ENCODE data around the gene RAB11FIP5.

RAB11FIP5 gene, protein sequence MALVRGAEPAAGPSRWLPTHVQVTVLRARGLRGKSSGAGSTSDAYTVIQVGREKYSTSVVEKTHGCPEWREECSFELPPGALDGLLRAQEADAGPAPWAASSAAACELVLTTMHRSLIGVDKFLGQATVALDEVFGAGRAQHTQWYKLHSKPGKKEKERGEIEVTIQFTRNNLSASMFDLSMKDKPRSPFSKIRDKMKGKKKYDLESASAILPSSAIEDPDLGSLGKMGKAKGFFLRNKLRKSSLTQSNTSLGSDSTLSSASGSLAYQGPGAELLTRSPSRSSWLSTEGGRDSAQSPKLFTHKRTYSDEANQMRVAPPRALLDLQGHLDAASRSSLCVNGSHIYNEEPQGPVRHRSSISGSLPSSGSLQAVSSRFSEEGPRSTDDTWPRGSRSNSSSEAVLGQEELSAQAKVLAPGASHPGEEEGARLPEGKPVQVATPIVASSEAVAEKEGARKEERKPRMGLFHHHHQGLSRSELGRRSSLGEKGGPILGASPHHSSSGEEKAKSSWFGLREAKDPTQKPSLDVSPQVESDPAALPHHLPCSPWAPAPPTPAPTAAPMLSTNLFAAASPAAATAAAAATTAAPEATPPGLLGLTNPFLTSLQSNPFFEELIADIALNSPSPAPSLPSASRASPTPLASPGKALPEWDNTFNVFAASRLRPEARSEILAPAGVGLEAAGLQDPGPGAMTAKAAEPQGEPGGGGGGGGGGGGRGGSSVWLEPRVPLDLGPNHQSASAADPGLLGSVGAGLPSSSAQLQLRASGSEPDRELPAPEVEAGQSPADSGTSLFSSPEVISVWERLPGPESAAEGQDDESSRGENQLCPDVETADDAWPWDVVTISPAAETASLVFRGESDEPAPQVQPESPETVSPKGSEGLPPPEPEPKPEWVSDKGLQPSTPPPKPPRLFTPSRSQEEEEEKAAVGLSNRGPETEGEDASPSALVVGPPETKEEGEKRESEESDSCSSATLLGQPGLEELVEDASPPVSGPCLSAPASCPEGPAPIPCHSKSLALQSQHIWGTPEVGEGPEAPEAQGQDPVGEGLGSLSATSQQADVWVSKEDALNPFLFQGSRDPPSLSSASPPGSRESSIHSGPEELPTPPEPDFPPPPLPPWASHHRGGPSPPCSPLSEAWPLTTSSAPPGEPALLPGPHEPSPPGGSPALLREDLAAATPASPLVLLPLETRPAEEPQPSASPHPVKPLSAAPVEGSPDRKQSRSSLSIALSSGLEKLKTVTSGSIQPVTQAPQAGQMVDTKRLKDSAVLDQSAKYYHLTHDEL (N-terminal part only)

DNA sequence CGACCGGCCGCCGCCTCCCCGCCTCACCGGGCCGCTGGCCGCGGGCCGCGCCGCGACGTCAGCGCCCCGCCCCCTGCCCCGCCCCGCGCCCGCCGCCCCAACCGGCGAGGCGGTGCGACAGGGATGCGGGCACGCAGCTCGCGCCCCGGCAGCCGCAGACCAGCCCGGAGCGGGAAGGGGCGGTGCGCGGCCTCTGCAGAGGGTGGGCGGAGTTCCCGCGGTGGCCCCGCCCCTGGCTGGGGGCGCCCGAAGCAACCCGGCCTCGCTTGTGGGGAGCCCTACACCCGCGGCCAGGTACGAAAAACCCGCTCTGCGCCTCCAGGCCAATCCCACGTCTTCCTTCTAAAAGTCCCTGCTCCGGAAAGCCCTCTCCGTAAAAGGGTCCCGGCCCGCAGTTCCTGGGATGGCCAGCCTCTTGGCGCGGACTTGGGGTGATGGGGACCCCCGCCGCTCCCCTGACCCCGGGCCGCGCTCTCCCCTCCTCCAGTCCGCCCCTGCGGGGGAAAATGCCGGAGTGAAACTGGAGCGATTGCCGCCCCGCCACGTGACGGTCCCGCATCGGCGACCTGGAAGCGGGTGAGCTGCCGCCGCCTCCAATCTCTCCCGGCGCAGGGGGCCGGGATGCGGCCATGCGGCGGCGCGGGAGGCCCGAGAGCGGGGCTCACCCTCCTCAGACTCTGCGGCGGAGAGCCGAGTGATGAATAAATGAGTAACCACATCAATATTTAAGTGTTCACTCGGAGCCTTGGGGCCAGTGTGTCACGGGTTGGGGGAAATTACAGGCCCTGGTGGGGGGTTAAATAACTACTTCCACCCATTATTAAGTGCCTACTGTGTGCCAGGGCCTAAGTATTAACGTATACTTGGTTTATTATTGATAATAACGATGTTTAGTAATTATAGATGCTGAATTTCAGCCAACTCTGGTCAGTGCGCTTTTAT is at the start of gene RAB11FIP5:
RAB11FIP5 (minus strand) TSS at position 36 of the 942 bp plus-strand sequence. CDS start 171 bp downstream, outside the sequence.
- peak within 1 kb of the TSS; percentile 49 for H3K4me2 ChIP-seq (ENCODE audit: low read depth, low read length, poor library complexity, severe bottlenecking)
- peak within 1 kb of the TSS; percentile 34; the same call in 1 of the 2 replicates for H3K9ac ChIP-seq (ENCODE audit: low read length)
- no peaks in the 10 kb centered on the region for H4K20me1 ChIP-seq (ENCODE audit: low read depth, low read length)
- no peaks in the 10 kb centered on the region for H3K9me2 ChIP-seq (replicated peaks; ENCODE audit: insufficient read depth, low read length)
- H3F3A ChIP-seq (ENCODE audit: insufficient read depth) = no peaks in the 10 kb centered on the region
- TF ChIP-seq EZH2phosphoT487 (conservative IDR thresholded peaks at IDR 0.05; ENCODE audit: low read length) = no peak
- TF ChIP-seq, protein P1, sequence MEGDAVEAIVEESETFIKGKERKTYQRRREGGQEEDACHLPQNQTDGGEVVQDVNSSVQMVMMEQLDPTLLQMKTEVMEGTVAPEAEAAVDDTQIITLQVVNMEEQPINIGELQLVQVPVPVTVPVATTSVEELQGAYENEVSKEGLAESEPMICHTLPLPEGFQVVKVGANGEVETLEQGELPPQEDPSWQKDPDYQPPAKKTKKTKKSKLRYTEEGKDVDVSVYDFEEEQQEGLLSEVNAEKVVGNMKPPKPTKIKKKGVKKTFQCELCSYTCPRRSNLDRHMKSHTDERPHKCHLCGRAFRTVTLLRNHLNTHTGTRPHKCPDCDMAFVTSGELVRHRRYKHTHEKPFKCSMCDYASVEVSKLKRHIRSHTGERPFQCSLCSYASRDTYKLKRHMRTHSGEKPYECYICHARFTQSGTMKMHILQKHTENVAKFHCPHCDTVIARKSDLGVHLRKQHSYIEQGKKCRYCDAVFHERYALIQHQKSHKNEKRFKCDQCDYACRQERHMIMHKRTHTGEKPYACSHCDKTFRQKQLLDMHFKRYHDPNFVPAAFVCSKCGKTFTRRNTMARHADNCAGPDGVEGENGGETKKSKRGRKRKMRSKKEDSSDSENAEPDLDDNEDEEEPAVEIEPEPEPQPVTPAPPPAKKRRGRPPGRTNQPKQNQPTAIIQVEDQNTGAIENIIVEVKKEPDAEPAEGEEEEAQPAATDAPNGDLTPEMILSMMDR (IDR thresholded peaks at IDR 0.05; ENCODE audit: insufficient read depth, low read length, poor library complexity, severe bottlenecking) = no peak
- H3K4me3 ChIP-seq (ENCODE audit: insufficient read depth, low read length, poor library complexity, severe bottlenecking) = peak within 1 kb of the TSS; percentile 45
- no peaks in the 10 kb centered on the region for H3K79me2 ChIP-seq (ENCODE audit: insufficient read depth, low read length)
- H3K9me3 ChIP-seq (ENCODE audit: insufficient read depth, low read length) = no peaks in the 10 kb centered on the region
- no peaks in the 10 kb centered on the region for H3K27me3 ChIP-seq (ENCODE audit: low read length)
- no peaks in the 10 kb centered on the region for H3K36me3 ChIP-seq (ENCODE audit: low read length)
- no peak within 1 kb of the TSS for H3K27ac ChIP-seq (ENCODE audit: low read depth, low read length)
- peak within 1 kb of the TSS; percentile 9 for H2AFZ ChIP-seq (ENCODE audit: low read depth, low read length, severe bottlenecking)

DNA sequence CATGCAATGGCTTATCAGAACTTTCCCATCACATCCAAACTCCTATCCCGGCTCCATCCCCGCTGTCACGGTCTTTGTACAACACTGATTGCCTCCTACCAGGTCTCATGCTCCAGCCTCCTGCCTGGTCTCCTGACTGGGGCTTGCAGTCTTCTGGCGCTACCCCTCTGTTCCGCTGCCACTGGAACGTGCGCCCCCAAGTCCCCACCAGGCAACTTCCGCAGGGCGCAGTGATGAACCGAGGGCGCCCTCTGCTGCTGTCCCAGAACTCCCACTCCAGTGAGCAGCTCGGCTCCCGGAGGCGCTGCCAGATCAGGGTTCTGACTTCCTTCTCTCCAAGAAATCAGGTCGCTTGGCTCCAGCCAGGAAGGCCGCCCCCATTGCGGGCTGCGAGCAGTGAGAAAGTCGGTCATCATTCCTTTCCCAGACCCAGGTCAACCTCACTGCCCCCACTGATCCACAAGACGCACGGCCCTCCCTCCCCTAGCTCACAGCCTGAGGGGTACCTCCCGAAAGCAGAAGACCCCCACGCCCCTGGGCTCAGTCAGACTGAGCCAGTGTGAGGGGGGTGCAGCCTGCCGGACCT is 43.9 kb upstream of the RAB11FIP5 start:
- Histone ChIP-seq H3K4me2 (ENCODE audit: low read depth, low read length, poor library complexity, severe bottlenecking) (no peak overlapping the region), H3K9ac (ENCODE audit: low read length) (no peak overlapping the region), H3K9me3 (ENCODE audit: insufficient read depth, low read length) (no peaks in the 10 kb centered on the region), H3K79me2 (ENCODE audit: insufficient read depth, low read length) (no peaks in the 10 kb centered on the region), H3K9me2 (replicated peaks; ENCODE audit: insufficient read depth, low read length) (no peaks in the 10 kb centered on the region), H3K4me3 (ENCODE audit: insufficient read depth, low read length, poor library complexity, severe bottlenecking) (no peak overlapping the region), H2AFZ (ENCODE audit: low read depth, low read length, severe bottlenecking) (no peak overlapping the region), H3K27ac (ENCODE audit: low read depth, low read length) (no peak overlapping the region), H3K36me3 (ENCODE audit: low read length) (no peaks in the 10 kb centered on the region), H4K20me1 (ENCODE audit: low read depth, low read length) (no peaks in the 10 kb centered on the region), H3K27me3 (ENCODE audit: low read length) (no peaks in the 10 kb centered on the region), H3F3A (ENCODE audit: insufficient read depth) (no peaks in the 10 kb centered on the region)
- TF ChIP-seq, protein P1 (IDR thresholded peaks at IDR 0.05; ENCODE audit: insufficient read depth, low read length, poor library complexity, severe bottlenecking) = no peak
